Transverse colon (tissue), 4 donors: Measurements from ENCODE around the gene OR8I2. TPM values are rescaled to one million over a fixed set of nuclear protein-coding genes. Genes with fewer than 3 reads are reported as not detected.
"Not testable (repeated sequence)": the region's sequence is repeated elsewhere in the genome, so short reads cannot be mapped to it uniquely, and the experiment has no call there.

Experiments
- DNase-seq: peaks from one replicate; pipeline ENCODE4 v3.0.0-alpha.2; 2019
- H3K27ac ChIP-seq, 4 donors: fragments of 200-600 bp; sonication (generic); 2 replicates each; pipeline ENCODE4 v1.5.1; 2016 to 2018; ENCODE audit warnings: inconsistent platforms in 4 of 4
- H3K27me3 ChIP-seq: fragments of 200-600 bp; sonication (generic); 2 replicates; pipeline ENCODE4 v1.5.1; 2017; ENCODE audit warnings: inconsistent platforms
- H3K36me3 ChIP-seq, 4 donors: fragments of 200-600 bp; sonication (generic); 2 replicates each; pipeline ENCODE4 v1.5.1; 2017 to 2019; ENCODE audit warnings: inconsistent platforms in 4 of 4
- H3K4me1 ChIP-seq, 4 donors: fragments of 200-600 bp; sonication (generic); 2 replicates each; pipeline ENCODE4 v1.5.1; 2017 to 2020; ENCODE audit warnings: inconsistent platforms in 4 of 4
- H3K4me3 ChIP-seq, 4 donors: fragments of 200-600 bp; sonication (generic); 1 replicate in 1 of 4; 2 replicates in 3 of 4; pipeline versions ENCODE4 v1.5.1 to v1.6.1; 2017 to 2019; ENCODE audit warnings: inconsistent platforms in 4 of 4
- H3K9me3 ChIP-seq, 2 donors: fragments of 200-600 bp; sonication (generic); 2 replicates each; pipeline ENCODE4 v1.5.1; 2017 to 2019; ENCODE audit warnings: inconsistent platforms in 2 of 2
- EP300 ChIP-seq: sonication (generic); formaldehyde crosslinking; IDR thresholded peaks from one replicate; pipeline ENCODE4 v1.6.1; 2017; ENCODE audit warnings: antibody characterized with exemption, low read depth
- POLR2A ChIP-seq: fragments of 450-650 bp; IDR thresholded peaks from one replicate; pipeline ENCODE4 v1.6.1; 2016; ENCODE audit warnings: antibody characterized with exemption, mild to moderate bottlenecking, moderate library complexity
- POLR2AphosphoS5 ChIP-seq, 3 donors: sonication (generic); formaldehyde crosslinking; IDR thresholded peaks; one replicate each; pipeline ENCODE4 v1.6.1; 2016; ENCODE audit warnings: antibody characterized with exemption in 3 of 3
- WGBS, 2 donors: methylation state at CpG; one replicate each; pipeline ENCODE4 v1.1.5; 2018; ENCODE audit warnings: low coverage in 1 of 2; 5-methylcytosine and 5-hydroxymethylcytosine counted together
- in situ Hi-C, 4 donors: fragments of 200-750 bp; cut with MboI; loops; one replicate each; pipeline versions ENCODE4 v1.15.0 to v1.15.1; 2017; ENCODE audit warnings: low sequenced_read_pairs in 3 of 4, low pct_ligation_motif_present in 1 of 4, low pct_unique_long_range_greater_than_20kb in 1 of 4
- intact Hi-C: fragments of 100-400 bp; cut with DNase I; formaldehyde crosslinking; loops from one replicate; pipeline ENCODE4 v1.15.1; 2023; ENCODE audit warnings: low total_unique reads
- total RNA-seq, 4 donors: library from RNA; depleted of rRNA; stranded (reverse); fragments of >200 nt; gene quantifications; one replicate each; pipeline ENCODE4 v1.1.0, GENCODE V29; 2016
- TF ChIP-seq, protein P1 (sequence below), 5 experiments: fragments of 200-600 bp in 3 of 5; fragments of 450-650 bp in 2 of 5; sonication (generic) in 3 of 5; IDR thresholded peaks; 1 replicate in 2 of 5; 2 replicates in 3 of 5; pipeline ENCODE4 v1.5.1; 2016 to 2017; ENCODE audit warnings: antibody characterized with exemption in 5 of 5, inconsistent platforms in 3 of 5, mild to moderate bottlenecking in 2 of 5, moderate library complexity in 1 of 5

The OR8I2 gene
- not detected for total RNA-seq

DNA sequence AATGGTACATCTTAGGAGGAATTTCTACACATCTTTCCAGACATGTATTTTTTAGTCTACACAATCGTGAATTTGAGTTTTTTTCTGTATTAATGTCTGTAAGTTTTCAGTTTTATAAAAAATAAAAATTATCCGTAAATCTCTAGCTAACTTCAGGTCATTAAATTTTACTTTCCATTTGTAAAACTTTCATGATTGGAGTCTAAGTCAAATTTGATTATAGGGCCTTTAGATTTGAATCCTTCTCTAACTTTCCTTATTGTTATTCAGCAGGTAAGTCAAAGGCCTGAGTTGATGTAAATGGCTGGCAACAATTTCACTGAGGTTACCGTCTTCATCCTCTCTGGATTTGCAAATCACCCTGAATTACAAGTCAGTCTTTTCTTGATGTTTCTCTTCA lies at the start of gene OR8I2:
Gene OR8I2, plus strand, starts transcription at position 301 of the 400 bp plus-strand sequence. Its CDS starts 0 bp downstream, at position 301.
- whole genome bisulfite sequencing, 2 donors, result 51 to 71% methylated on average over 3 of the region's 3 CpGs
- intact Hi-C loops (no loop called here), in situ Hi-C loops (loop anchor here in 1 of 4 donors (10.0 kb wide), 1 partner anchor 58 kb away; no protein-coding TSS in a partner anchor)
- no peak for TF ChIP-seq EP300
- TF ChIP-seq POLR2AphosphoS5 (IDR thresholded peaks at IDR 0.05), result no peak
- TF ChIP-seq, protein P1, sequence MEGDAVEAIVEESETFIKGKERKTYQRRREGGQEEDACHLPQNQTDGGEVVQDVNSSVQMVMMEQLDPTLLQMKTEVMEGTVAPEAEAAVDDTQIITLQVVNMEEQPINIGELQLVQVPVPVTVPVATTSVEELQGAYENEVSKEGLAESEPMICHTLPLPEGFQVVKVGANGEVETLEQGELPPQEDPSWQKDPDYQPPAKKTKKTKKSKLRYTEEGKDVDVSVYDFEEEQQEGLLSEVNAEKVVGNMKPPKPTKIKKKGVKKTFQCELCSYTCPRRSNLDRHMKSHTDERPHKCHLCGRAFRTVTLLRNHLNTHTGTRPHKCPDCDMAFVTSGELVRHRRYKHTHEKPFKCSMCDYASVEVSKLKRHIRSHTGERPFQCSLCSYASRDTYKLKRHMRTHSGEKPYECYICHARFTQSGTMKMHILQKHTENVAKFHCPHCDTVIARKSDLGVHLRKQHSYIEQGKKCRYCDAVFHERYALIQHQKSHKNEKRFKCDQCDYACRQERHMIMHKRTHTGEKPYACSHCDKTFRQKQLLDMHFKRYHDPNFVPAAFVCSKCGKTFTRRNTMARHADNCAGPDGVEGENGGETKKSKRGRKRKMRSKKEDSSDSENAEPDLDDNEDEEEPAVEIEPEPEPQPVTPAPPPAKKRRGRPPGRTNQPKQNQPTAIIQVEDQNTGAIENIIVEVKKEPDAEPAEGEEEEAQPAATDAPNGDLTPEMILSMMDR (IDR thresholded peaks at IDR 0.05), result no peak
- TF ChIP-seq POLR2A, result no peak
- Histone ChIP-seq H3K36me3 (no peaks in the 10 kb centered on the region), H3K4me1 (no peaks in the 10 kb centered on the region), H3K9me3 (no peaks in the 10 kb centered on the region), H3K4me3 (no peak within 1 kb of the TSS), H3K27ac (no peak within 1 kb of the TSS), H3K27me3 (no peaks in the 10 kb centered on the region)
- no peak for DNase-seq

DNA sequence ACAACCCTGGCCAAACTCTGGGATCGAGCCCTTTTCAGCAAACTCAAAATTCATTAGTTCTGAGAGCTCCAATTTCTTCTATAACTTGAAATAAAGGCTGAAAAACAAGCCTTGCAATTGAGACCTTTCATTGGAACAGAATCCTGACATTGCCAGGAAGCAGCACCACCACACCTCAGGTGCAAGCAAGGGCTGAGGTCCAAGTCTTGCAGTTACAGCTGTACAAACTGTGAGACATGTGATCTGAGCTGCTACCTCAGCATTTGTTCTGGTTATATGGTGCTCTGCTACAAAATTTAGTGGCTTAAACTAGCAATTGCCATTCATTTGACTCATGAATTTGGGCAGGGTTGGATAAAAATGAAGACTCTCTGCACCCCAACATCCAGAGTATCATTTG lies 47.6 kb upstream of the OR8I2 start:
- Histone ChIP-seq H3K27ac (no peak overlapping the region), H3K9me3 (no peaks in the 10 kb centered on the region), H3K36me3 (no peaks in the 10 kb centered on the region), H3K27me3 (no peaks in the 10 kb centered on the region), H3K4me3 (no peak overlapping the region), H3K4me1 (no peaks in the 10 kb centered on the region)
- DNase-seq, result no peak
- intact Hi-C loops, result no loop called here
- 65% methylated on average over 1 of the region's 1 CpG; no CpG with 5 or more reads in 1 of the 2 donors for WGBS, 2 donors
- TF ChIP-seq, protein P1 (IDR thresholded peaks at IDR 0.05), result no peak
- TF ChIP-seq POLR2AphosphoS5 (IDR thresholded peaks at IDR 0.05) (no peak), POLR2A (no peak), EP300 (no peak)
- in situ Hi-C loops, result no loop called here

DNA sequence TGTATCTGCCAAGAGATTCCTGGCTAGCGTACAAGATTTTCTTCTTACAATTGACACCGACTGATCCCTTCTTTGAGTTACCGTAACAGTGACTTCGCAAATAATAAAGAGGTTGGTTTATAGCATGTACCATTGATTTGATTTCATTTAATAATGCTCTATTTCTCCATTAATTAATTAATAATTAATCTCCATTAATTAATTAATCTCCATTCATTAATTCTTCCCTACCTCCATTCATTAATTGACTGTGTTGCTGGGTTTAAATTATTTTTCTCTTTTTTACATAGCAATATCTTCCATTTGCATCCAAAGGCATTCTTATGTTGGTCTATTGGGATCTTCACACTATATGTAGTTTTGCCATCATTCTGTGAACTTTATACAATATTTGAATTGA lies 44.6 kb upstream of the OR8I2 start:
- no peak for DNase-seq
- Histone ChIP-seq H3K27me3 (no peaks in the 10 kb centered on the region), H3K27ac (no peak overlapping the region), H3K36me3 (no peaks in the 10 kb centered on the region), H3K4me1 (no peaks in the 10 kb centered on the region), H3K4me3 (no peak overlapping the region), H3K9me3 (no peaks in the 10 kb centered on the region)
- WGBS, 2 donors, result 73 to 75% methylated on average over 4 of the region's 4 CpGs
- TF ChIP-seq POLR2AphosphoS5 (IDR thresholded peaks at IDR 0.05), result no peak
- no peak for TF ChIP-seq EP300
- TF ChIP-seq, protein P1 (IDR thresholded peaks at IDR 0.05), result no peak
- intact Hi-C loops (no loop called here), in situ Hi-C loops (no loop called here)

DNA sequence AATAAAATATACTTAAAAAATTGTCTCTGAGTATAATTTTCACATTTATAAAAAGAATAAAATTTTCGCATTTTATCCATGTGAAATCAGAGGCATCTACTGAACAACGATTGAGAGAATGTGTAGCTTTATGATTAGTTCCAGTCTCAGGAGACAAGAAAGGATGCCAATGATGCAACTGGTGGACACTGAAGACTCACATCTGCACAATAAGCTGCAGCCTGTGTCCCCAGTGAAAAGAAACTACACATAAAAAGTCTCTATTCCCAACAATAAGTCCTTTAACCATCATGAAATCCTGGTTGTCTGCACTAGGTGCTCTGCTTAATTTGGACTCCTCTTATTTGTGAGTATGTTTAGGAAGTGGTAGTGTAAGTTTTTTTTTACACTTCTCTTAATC lies 43.6 kb upstream of the OR8I2 start:
- intact Hi-C loops, result no loop called here
- TF ChIP-seq EP300 (no peak), POLR2AphosphoS5 (IDR thresholded peaks at IDR 0.05) (no peak), POLR2A (no peak)
- TF ChIP-seq, protein P1 (IDR thresholded peaks at IDR 0.05), result no peak

DNA sequence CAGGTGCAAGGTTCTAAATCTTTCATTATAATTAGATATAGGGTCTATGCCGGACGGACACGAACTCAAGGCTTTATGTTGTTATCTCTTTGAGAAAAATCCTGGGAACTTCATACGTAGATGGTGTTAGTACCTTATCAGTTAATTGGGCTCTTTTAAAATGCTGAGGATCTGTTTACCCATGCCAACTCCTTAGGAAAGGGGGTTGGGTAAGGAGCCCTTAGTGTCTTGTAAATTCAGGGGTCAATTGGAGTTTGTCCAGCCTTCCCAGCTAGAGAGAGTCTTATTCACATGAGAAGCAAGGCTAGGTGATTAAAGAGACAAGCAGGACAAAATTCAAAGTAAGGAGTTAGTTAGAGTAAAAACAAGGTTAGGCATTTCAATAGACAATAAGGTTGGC lies 36.7 kb upstream of the OR8I2 start:
- intact Hi-C loops, in situ Hi-C loops: not testable (repeated sequence)

More for the DNA sequence above, 43.6 kb upstream of the OR8I2 start:
- Histone ChIP-seq H3K27me3 (no peaks in the 10 kb centered on the region), H3K9me3 (no peaks in the 10 kb centered on the region), H3K36me3 (no peaks in the 10 kb centered on the region), H3K27ac (no peak overlapping the region), H3K4me1 (no peaks in the 10 kb centered on the region), H3K4me3 (no peak overlapping the region)
- in situ Hi-C loops, result no loop called here
- WGBS, 2 donors, result 74 to 90% methylated on average over 2 of the region's 2 CpGs
- DNase-seq, result no peak

DNA sequence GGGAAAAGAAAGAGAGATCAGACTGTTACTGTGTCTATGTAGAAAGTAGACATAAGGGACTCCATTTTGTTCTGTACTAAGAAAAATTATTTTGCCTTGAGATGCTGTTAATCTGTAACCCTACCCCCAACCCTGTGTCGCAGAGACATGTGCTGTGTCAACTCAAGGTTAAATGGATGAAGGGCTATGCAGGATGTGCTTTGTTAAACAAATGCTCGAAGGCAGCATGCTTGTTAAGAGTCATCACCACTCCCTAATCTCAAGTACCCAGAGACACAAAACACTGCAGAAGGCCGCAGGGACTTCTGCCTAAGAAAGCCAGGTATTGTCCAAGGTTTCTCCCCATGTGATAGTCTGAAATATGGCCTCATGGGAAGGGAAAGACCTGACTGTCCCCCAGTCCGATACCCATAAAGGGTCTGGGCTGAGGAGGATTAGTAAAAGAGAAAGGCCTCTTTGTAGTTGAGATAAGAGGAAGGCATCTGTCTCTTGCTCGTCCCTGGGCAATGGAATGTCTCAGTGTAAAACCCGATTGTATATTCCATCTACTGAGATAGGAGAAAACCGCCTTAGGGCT lies 35.4 kb upstream of the OR8I2 start:
- H3K4me1 ChIP-seq, H3K36me3 ChIP-seq, H3K27ac ChIP-seq, intact Hi-C loops, H3K27me3 ChIP-seq, DNase-seq, H3K4me3 ChIP-seq, in situ Hi-C loops, H3K9me3 ChIP-seq: not testable (repeated sequence)
- 40 to 48% methylated on average over 1 to 7 of the region's 7 CpGs for WGBS, 2 donors

More for the DNA sequence above, 36.7 kb upstream of the OR8I2 start:
- WGBS, 2 donors, result 47 to 52% methylated on average over 4 of the region's 4 CpGs
- H3K9me3 ChIP-seq, H3K4me3 ChIP-seq, H3K27ac ChIP-seq, H3K27me3 ChIP-seq, DNase-seq, H3K36me3 ChIP-seq, H3K4me1 ChIP-seq: not testable (repeated sequence)

DNA sequence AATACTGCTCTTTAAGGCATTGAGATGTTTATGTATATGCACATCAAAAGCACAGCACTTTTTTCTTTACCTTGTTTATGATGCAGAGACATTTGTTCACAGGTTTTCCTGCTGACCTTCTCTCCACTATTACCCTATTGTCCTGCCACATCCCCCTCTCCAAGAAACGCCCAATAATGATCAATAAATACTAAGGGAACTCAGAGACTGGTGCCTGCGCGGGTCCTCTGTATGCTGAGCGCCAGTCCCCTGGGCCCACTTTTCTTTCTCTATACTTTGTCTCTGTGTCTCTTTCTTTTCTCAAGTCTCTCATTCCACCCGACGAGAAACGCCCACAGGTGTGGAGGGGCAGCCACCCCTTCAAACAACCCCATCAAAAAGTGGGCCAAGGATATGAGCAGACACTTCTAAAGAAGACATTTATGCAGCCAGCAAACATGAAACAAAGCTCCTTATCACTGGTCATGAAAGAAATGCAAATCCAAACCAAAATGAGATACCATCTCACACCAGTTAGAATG lies 34.8 kb upstream of the OR8I2 start:
- H3K9me3 ChIP-seq, H3K4me1 ChIP-seq, H3K27me3 ChIP-seq, H3K36me3 ChIP-seq, DNase-seq, intact Hi-C loops, in situ Hi-C loops, H3K27ac ChIP-seq, H3K4me3 ChIP-seq: not testable (repeated sequence)
- WGBS, 2 donors, result 71 to 84% methylated on average over 4 to 7 of the region's 7 CpGs
